ENCODE measurements around the gene CDCP2.

The CDCP2 gene

DNA sequence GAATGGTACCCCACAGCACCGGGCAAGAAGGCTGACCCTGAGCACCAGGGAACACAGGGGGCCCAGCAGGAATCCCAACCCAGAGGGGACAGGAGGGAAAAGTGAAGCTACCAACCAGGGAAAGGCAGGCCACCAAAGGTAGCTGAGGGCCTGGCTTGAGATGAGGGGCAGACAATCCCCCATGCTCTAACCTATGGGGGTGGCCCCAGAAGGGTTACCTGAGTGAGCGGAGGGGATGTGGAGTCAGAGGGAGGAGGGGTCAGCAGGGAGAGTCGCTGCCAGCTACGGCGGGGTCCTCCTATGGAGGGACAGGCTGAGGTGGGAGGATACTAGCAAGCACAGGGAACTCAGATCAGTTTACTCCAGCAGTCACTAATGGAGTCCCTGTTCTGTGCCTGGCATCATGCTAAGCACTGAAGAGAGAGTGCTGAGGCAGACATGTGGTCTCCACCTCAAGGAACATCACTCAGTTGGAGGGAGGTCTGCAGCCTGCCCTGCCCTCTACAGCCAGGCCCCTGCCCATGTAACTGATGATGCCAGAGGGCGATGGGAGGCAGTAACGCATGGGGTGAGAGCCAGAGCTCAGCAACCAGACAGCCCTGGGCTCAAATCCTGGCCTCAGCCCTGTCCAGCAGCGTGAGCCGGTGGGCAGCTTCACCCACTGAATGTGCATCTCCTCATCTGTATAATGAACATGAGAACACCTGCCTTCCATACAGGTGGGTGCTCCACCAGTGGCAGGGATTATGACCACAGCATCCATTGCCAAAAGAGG lies 25.7 kb upstream of the CDCP2 start:
- Histone ChIP-seq H3K4me3 (ENCODE audit: low read length) (no peak overlapping the region), H3K27ac (ENCODE audit: low read length) (no peak overlapping the region), H3K36me3 (ENCODE audit: control insufficient read depth, insufficient read depth, low read length) (no peaks in the 10 kb centered on the region), H3K4me1 (ENCODE audit: control insufficient read depth, insufficient read depth, low read length) (no peaks in the 10 kb centered on the region), H3K27me3 (ENCODE audit: control insufficient read depth, insufficient read depth, low read length) (no peaks in the 10 kb centered on the region), H3K9me3 (ENCODE audit: control insufficient read depth, insufficient read depth, low read length) (no peaks in the 10 kb centered on the region)
- WGBS (ENCODE audit: insufficient coverage, insufficient read length) = no CpG with 5 or more reads among the region's 9 CpGs
- DNase-seq (ENCODE audit: low read depth, low spot score) = no peak

DNA sequence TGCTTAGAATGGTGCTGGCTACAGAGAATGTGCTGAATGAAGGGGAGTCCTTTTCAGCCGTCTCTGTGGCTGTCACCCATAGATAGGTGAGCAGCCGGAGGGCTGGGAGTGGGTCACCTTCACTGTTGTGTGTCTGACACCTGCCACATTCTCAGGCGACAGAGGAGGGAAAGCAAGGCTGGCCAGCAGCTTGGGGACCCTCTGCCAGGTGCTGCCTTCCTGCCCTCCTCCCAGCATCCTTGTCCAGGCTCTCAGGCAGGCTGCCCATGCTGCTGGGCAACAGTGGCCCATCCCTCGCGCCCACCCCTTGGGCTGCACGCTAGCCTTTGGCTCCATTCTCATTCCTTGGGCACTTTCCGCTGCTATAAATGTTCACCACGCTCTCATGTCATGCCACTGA lies 24.9 kb upstream of the CDCP2 start:
- WGBS (ENCODE audit: insufficient coverage, insufficient read length) = no CpG with 5 or more reads among the region's 8 CpGs
- no peaks in the 10 kb centered on the region for H3K36me3 ChIP-seq (ENCODE audit: control insufficient read depth, insufficient read depth, low read length)
- no peak overlapping the region for H3K4me3 ChIP-seq (ENCODE audit: low read length)
- DNase-seq (ENCODE audit: low read depth, low spot score) = no peak
- H3K27me3 ChIP-seq (ENCODE audit: control insufficient read depth, insufficient read depth, low read length) = no peaks in the 10 kb centered on the region
- H3K27ac ChIP-seq (ENCODE audit: low read length) = no peak overlapping the region
- no peaks in the 10 kb centered on the region for H3K9me3 ChIP-seq (ENCODE audit: control insufficient read depth, insufficient read depth, low read length)
- H3K4me1 ChIP-seq (ENCODE audit: control insufficient read depth, insufficient read depth, low read length) = no peaks in the 10 kb centered on the region

DNA sequence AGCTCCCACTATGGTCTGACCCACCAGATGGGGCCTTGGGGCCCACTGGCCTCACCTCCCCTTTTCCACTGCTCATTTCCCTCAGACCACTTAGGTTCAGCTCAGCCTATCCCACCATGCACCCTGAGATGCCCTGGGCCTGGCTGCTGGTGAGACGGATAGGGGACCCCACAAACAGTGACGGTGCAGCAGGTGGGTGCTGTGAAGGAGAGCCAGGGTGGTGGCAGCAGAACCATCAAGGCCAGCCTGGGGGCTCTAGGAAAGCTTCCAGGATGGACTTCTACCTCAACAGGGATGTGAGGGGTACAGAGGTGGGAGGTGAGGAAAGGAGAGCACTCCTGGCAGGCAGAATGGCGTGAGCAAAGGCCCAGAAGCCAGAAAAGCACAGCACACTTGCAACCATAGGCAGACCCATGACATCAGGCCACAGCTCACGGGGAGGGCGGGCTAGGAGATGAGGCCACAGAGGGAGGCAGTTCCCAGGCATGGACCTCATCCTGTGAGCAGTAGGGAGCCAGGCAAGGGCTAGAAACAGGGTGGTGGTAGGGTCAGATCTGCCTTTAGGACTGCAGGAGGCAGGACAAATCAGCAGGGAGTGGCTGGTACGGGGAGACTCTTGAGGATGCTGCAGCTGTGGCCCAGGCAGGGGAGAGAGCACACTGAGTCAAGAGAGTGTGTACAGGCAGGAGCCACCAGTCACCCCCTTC lies 24.0 kb upstream of the CDCP2 start:
- Histone ChIP-seq H3K36me3 (ENCODE audit: control insufficient read depth, insufficient read depth, low read length) (no peaks in the 10 kb centered on the region), H3K27me3 (ENCODE audit: control insufficient read depth, insufficient read depth, low read length) (no peaks in the 10 kb centered on the region), H3K27ac (ENCODE audit: low read length) (no peak overlapping the region), H3K4me1 (ENCODE audit: control insufficient read depth, insufficient read depth, low read length) (no peaks in the 10 kb centered on the region), H3K4me3 (ENCODE audit: low read length) (no peak overlapping the region), H3K9me3 (ENCODE audit: control insufficient read depth, insufficient read depth, low read length) (no peaks in the 10 kb centered on the region)
- no CpG with 5 or more reads among the region's 6 CpGs for WGBS (ENCODE audit: insufficient coverage, insufficient read length)
- DNase-seq (ENCODE audit: low read depth, low spot score) = no peak

DNA sequence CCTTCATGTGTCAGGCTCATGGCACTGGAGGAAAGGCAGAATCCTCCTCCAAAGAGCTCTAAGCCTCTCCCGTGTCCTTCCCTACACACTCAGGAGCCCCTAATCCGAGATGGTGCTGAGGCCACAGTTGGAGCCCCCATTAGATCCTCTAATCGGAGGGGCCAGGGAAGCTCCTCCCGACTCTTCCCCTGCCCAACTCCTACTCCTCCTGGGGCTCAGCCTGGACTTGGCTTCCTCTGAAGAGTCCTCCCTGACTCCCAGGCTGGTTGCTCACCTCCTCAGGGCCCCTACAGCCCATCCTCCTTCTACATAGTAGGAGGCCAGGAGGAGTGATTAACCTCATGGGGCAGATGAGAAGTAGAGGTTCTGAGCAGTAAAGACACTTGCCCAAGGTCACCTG lies 21.3 kb upstream of the CDCP2 start:
- Histone ChIP-seq H3K27ac (ENCODE audit: low read length) (no peak overlapping the region), H3K27me3 (ENCODE audit: control insufficient read depth, insufficient read depth, low read length) (no peaks in the 10 kb centered on the region)
- no CpG with 5 or more reads among the region's 4 CpGs for WGBS (ENCODE audit: insufficient coverage, insufficient read length)

DNA sequence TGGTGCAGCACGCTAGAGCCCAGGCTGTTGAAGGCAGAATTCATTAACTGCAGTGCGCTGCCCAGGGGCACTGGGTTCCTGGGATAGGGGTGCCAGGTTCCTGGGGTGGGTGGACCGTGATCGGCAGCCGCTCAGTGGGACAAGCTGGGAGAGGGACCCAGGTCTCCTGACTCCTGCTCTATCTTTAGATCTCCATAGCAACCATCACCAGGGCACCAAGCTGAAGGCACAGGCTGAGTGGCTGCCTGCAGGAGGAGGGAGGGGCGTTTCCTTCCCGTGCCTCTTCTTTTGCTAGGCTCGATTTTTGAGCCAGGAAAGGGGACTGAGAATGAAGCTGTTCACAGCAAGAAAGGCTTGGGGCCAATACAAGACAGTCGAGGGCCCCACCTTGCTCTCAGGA lies 20.9 kb upstream of the CDCP2 start:
- no CpG with 5 or more reads among the region's 9 CpGs for WGBS (ENCODE audit: insufficient coverage, insufficient read length)
- Histone ChIP-seq H3K27ac (ENCODE audit: low read length) (no peak overlapping the region), H3K36me3 (ENCODE audit: control insufficient read depth, insufficient read depth, low read length) (no peaks in the 10 kb centered on the region), H3K9me3 (ENCODE audit: control insufficient read depth, insufficient read depth, low read length) (no peaks in the 10 kb centered on the region), H3K4me1 (ENCODE audit: control insufficient read depth, insufficient read depth, low read length) (no peaks in the 10 kb centered on the region), H3K27me3 (ENCODE audit: control insufficient read depth, insufficient read depth, low read length) (no peaks in the 10 kb centered on the region), H3K4me3 (ENCODE audit: low read length) (no peak overlapping the region)
- DNase-seq (ENCODE audit: low read depth, low spot score) = no peak

More for the DNA sequence above, 21.3 kb upstream of the CDCP2 start:
- no peak for DNase-seq (ENCODE audit: low read depth, low spot score)
- H3K9me3 ChIP-seq (ENCODE audit: control insufficient read depth, insufficient read depth, low read length) = no peaks in the 10 kb centered on the region
- H3K4me1 ChIP-seq (ENCODE audit: control insufficient read depth, insufficient read depth, low read length) = no peaks in the 10 kb centered on the region
- H3K4me3 ChIP-seq (ENCODE audit: low read length) = no peak overlapping the region
- no peaks in the 10 kb centered on the region for H3K36me3 ChIP-seq (ENCODE audit: control insufficient read depth, insufficient read depth, low read length)

DNA sequence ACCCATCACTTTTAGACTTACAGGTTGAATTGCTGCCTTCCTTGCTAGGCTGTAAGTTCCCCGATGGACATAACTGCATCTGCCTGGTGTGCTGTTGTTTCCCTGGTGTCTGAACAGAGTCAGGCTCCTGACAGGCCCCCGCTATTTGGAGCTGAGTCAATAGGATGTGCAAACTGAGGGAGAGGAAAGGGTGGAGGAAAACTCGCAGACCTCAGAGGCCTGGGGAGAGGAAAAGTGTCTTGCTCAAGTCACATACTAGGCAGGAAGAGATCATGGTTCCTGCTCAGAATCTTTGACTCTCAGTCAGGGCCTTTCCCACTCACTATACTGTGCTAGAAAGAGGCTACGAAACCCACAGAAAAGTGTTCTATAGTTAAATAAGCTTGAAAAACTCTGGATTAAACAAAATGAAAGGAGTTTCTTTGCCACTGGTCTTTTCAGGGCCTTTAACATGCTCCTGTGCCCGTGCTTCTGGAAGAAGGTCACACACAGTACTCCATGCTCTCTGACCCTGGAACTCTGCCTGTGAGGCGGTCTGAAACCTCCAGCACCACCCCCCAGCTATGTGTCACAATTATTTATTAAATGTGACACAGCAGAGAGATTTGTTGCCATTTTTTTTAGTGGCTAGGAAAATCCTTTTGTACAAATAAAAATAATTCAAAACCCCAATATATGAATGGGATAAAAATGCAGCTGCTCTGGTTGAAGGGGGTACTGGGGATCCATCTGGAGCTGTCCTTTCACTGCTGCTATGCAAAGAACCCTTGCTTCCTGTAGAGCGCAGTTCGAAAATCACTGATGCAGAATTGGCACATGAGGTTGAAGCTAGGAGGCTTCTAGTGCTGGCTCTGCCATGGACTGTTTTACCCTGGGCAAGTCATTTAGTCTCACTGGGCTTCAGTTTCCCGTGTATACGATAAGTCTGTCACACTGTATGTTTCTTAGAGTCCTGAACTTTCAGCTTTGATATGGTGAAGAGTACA lies 20.1 kb upstream of the CDCP2 start:
- no CpG with 5 or more reads among the region's 10 CpGs for WGBS (ENCODE audit: insufficient coverage, insufficient read length)
- H3K4me1 ChIP-seq (ENCODE audit: control insufficient read depth, insufficient read depth, low read length) = no peaks in the 10 kb centered on the region
- H3K27ac ChIP-seq (ENCODE audit: low read length) = no peak overlapping the region
- H3K27me3 ChIP-seq (ENCODE audit: control insufficient read depth, insufficient read depth, low read length) = no peaks in the 10 kb centered on the region
- no peaks in the 10 kb centered on the region for H3K9me3 ChIP-seq (ENCODE audit: control insufficient read depth, insufficient read depth, low read length)
- H3K36me3 ChIP-seq (ENCODE audit: control insufficient read depth, insufficient read depth, low read length) = no peaks in the 10 kb centered on the region
- H3K4me3 ChIP-seq (ENCODE audit: low read length) = no peak overlapping the region
- DNase-seq (ENCODE audit: low read depth, low spot score) = no peak

DNA sequence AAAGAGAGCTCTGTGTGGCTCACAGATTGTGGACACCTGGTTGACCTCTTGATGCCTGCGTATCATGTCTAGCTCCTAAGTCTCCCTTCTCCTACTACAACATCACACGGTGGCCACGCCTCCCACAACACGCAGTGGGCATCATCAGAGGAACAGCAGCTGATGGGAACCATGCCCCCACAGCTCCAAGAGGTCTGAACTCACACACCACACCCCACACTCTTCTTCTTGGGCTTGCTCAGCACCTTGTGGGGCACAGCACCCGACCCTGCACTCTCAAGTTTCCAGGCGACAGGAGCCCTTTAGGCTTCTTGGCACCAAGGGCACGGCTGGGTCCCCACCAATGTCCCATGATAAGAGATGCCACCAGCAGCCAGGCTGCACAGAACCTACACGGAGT lies 18.8 kb upstream of the CDCP2 start:
- H3K4me1 ChIP-seq (ENCODE audit: control insufficient read depth, insufficient read depth, low read length) = no peaks in the 10 kb centered on the region
- H3K4me3 ChIP-seq (ENCODE audit: low read length) = no peak overlapping the region
- DNase-seq (ENCODE audit: low read depth, low spot score) = no peak
- no peak overlapping the region for H3K27ac ChIP-seq (ENCODE audit: low read length)
- no peaks in the 10 kb centered on the region for H3K36me3 ChIP-seq (ENCODE audit: control insufficient read depth, insufficient read depth, low read length)
- H3K27me3 ChIP-seq (ENCODE audit: control insufficient read depth, insufficient read depth, low read length) = no peaks in the 10 kb centered on the region
- no peaks in the 10 kb centered on the region for H3K9me3 ChIP-seq (ENCODE audit: control insufficient read depth, insufficient read depth, low read length)
- no CpG with 5 or more reads among the region's 8 CpGs for WGBS (ENCODE audit: insufficient coverage, insufficient read length)

DNA sequence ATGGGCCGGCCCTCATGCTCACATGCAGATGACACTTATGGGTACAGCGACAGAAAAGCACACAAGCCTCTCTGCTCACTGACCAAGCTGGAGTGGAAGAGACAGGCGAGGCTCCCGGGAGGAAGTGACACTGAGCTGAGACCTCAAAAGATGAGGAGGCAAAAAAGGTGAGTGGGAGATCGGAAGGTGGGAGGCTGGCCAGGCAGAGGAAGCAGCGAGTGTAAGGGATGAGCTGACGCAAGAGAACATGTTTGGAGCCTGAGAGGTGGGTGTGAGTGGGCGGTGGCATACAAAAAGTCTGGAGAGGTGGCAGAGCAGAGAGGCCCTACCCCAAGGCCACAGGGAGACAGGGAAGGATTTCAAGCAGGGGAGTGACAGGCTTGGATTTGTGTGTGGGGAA lies 18.2 kb upstream of the CDCP2 start:
- H3K36me3 ChIP-seq (ENCODE audit: control insufficient read depth, insufficient read depth, low read length) = no peaks in the 10 kb centered on the region
- no peak overlapping the region for H3K27ac ChIP-seq (ENCODE audit: low read length)
- no peak for DNase-seq (ENCODE audit: low read depth, low spot score)
- H3K9me3 ChIP-seq (ENCODE audit: control insufficient read depth, insufficient read depth, low read length) = no peaks in the 10 kb centered on the region
- no peak overlapping the region for H3K4me3 ChIP-seq (ENCODE audit: low read length)
- H3K27me3 ChIP-seq (ENCODE audit: control insufficient read depth, insufficient read depth, low read length) = no peaks in the 10 kb centered on the region
- H3K4me1 ChIP-seq (ENCODE audit: control insufficient read depth, insufficient read depth, low read length) = no peaks in the 10 kb centered on the region
- no CpG with 5 or more reads among the region's 8 CpGs for WGBS (ENCODE audit: insufficient coverage, insufficient read length)

DNA sequence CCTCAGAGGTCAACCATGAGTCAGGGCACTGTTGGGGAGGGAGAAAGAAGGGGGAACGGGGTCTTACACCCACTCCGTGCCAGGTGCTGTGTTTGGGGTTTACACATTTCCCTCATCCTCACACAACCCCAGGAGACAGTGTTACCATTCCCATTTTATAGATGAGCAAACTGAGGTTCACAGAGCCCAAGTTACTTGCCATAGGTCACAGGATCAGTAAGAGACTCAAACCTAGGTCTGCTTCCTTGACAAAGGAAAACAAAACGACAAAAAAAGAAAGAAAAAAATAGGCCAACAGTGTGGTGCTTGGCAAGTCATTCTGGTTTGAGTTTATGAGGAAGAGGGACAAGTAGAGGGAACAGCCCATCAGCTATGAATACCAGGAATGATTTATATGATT lies 16.3 kb upstream of the CDCP2 start:
- no peaks in the 10 kb centered on the region for H3K4me1 ChIP-seq (ENCODE audit: control insufficient read depth, insufficient read depth, low read length)
- WGBS (ENCODE audit: insufficient coverage, insufficient read length) = no CpG with 5 or more reads among the region's 3 CpGs
- no peak for DNase-seq (ENCODE audit: low read depth, low spot score)
- no peaks in the 10 kb centered on the region for H3K27me3 ChIP-seq (ENCODE audit: control insufficient read depth, insufficient read depth, low read length)
- no peaks in the 10 kb centered on the region for H3K9me3 ChIP-seq (ENCODE audit: control insufficient read depth, insufficient read depth, low read length)
- H3K36me3 ChIP-seq (ENCODE audit: control insufficient read depth, insufficient read depth, low read length) = no peaks in the 10 kb centered on the region
- H3K4me3 ChIP-seq (ENCODE audit: low read length) = no peak overlapping the region
- H3K27ac ChIP-seq (ENCODE audit: low read length) = no peak overlapping the region

DNA sequence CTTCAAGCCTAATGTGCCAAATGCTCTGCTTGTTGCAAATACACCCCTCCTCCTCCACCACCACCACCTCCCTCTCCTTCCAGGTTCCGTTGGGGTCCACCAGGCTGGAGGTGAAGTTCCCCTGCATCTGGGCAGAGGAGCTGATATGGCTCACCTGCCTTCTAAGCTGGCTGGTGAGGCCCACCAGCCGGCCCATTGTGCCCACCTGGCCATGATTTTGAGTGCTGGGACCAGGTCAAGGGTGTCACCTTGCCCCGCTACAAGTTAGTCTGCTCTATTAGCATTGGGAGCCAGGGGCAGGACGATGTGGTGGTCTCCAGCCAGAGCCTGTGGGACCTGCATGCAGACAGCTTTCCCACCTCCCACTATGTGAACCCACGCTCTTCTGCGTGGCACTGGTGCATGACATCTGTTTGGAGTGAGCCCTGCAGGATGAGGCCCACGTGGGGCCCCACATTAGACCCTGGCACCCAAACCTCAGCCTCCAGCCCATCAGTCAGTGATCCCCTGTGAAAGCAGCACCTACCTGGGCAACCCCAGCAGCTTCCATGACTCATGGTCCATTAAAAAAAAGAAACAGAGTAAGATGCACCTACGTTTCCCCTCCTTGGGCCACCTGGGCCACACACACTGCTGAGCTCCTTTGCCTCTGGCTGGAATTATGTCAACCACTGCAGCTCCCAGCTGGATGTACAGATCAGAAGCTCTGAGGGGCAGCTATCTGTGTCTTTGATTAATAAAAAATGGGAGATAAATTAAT lies 15.6 kb upstream of the CDCP2 start:
- Histone ChIP-seq H3K36me3 (ENCODE audit: control insufficient read depth, insufficient read depth, low read length) (no peaks in the 10 kb centered on the region), H3K4me1 (ENCODE audit: control insufficient read depth, insufficient read depth, low read length) (no peaks in the 10 kb centered on the region), H3K9me3 (ENCODE audit: control insufficient read depth, insufficient read depth, low read length) (no peaks in the 10 kb centered on the region), H3K4me3 (ENCODE audit: low read length) (no peak overlapping the region), H3K27ac (ENCODE audit: low read length) (no peak overlapping the region), H3K27me3 (ENCODE audit: control insufficient read depth, insufficient read depth, low read length) (no peaks in the 10 kb centered on the region)
- DNase-seq (ENCODE audit: low read depth, low spot score) = no peak
- WGBS (ENCODE audit: insufficient coverage, insufficient read length) = no CpG with 5 or more reads among the region's 8 CpGs
